GM21447 (cell line): ENCODE results near the gene PDE9A.

Experiments used
- ATAC-seq: cut with Tn5 transposase; IDR thresholded peaks from one replicate; pipeline ENCODE4 v1.9.1; 2021; ENCODE audit not compliant: unreplicated experiment

PDE9A gene

DNA sequence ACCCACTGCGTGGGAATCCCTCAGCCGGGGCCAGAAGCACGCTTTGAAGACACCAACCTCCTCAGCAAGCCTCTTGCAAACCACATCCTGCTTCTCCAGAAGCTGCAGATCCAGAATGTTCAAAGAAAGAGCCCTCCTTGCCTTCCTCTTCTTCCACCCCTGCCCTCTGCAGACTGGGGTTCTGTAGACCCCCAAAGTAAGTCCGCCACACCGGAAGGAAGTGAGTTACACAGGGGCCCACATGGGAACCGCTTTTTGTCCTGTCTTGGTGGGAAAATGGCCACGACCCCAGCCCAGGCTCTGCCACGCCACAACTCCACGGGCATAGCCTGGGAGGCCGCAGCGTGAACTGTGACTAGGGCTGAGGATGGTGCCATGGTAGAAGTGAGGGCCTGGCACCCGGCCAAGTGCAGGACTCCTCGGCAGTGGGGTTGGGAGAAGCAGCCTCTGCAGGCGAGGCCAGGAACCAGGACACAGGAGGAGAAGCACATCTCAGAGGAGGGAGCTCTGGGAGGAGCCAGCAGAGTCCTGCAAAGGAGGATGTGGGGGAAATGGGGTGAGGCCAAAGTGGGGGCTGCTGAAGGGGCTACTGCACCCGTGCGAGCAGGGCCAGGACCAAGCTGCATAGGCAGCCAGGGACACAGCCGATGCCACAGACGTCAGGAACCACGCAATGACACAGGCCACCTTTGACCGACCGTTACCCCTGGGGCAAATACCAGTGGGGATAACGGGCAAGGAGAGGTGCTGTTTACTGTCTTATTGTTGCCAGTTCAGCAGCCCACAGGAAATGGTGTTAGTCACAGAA lies 30.9 kb downstream of the PDE9A start:
- no peak for ATAC-seq

DNA sequence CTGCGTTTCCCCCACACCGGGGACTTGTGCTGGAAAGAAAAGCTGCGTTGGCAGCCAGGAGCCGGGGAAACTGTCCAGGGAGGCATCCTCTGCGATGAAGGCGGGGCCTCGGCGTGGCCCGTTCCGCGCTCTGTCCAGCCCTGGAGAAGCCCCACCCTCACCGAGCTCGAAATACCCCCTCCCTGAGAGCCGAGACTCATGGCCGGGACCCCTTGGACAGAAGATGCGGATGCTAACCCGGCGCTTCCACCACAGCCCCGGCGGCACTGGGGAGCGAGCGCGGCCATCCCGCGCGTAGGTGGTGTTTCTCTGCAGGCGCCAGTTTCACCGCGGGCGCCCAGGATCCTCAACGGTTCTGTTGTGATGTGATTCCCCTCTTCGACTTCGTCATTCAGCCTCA lies 31.6 kb downstream of the PDE9A start:
- no peak for ATAC-seq

DNA sequence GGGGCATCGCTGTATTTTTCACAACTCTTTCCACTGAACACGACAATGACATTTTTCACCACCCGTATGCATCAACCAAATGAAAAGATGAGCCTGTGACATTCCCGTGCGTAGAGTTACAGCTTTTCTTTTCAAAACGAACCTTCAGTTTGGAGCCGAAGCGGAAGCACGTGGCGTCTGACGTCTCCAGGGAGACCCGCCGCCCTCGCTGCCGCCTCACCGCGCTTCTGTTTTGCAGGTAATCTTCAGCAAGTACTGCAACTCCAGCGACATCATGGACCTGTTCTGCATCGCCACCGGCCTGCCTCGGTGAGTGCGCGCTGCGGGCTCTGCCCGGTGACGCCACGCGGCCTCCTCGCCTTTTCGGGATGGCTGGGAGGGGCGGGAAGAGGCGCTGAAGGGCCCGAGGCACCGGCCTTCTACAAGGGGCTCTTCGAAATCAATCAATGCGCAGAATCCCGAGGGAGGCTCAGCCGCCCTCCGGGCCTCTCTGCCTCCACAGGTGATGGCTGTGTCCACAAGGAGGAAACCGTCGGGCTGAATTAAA lies 32.6 kb downstream of the PDE9A start:
- no peak for ATAC-seq

DNA sequence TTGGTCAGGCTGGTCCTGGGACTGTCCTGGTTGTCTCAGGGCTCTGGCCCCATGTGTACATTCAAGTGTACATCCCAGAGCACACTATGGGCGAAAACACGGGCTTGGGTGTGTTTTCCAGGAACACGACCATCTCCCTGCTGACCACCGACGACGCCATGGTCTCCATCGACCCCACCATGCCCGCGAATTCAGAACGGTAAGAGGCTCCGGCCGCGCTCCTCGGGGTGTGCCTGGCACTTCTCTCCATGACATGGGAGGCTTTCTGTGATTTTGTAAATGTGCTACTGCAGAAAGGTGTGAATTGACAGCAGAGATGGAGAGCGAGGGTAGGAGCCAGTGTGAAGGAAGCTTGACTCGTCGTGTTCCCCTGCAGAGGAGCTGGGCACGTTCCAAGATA lies 34.4 kb downstream of the PDE9A start:
- ATAC-seq = no peak

DNA sequence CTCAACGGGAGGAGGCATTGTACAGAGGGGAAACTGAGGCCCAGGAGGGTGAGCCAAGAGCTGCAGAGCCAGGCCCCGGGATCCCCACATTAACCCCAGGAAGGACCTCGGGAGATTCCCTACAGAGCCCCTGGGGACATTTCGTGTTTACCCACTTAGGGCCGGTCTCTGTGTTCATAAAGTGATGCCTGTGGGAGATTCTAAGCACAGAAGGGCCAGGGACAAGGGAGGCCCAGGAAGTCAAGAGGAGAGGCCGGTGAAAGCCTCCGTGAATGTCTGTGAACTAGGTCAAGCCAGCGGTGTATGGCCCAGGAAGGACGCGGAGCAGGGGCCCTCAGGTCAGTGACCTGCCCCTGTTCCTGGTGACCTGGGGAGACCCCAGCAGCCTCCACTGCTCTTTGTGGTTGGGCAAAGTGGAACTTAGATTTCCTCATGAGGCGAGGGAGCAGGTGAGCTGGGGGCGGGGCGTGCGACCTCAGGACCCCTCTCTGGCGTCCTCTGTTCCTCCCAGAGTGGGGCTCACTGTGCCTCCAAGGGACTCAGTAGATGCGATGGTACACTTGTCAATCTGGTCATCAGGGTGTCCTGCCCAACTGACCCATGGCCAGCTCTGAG lies 34.9 kb downstream of the PDE9A start:
- no peak for ATAC-seq

DNA sequence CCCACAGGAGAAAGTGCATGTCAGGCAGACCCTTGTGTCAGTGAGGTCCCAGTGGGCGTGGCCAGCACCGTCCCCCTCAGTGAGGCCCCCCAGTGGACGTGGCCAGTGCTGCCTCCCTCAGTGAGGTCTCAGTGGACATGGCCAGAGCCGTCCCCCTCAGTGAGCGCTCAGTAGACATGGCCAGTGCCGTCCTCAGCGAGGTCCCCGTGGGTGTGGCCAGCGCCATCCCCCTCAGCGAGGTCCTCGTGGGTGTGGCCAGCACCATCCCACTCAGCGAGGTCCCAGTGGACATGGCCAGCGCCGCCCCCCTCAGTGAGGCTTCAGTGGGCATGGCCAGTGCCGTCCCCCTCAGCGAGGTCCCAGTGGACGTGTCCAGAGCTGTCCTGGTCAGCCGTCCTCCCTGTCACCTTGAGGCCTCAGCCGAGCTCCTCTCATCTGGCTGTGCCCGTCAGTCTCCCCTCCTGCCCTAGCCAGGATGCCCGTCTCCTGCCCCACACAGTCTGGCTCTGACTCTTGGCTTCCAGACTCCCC lies 35.5 kb downstream of the PDE9A start:
- no peak for ATAC-seq

DNA sequence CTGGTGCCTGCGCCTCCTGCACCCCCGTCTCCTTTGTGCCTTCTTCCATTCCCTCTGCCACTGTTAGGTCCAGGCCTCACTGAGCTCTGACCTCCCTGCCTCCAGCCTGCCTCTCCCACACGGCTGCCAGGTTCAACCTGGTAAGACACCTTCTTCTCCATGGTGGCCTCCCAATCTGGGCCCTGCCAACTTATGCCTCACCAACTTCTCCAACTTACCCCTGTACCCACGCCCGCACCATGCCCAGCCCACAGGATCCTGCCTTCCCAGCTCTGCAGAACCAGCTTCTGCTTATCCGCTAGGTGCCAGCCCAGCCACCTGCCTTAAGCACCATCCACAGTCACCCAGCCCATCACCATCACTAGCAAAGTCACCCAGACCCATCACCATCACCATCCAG lies 37.2 kb downstream of the PDE9A start:
- no peak for ATAC-seq

DNA sequence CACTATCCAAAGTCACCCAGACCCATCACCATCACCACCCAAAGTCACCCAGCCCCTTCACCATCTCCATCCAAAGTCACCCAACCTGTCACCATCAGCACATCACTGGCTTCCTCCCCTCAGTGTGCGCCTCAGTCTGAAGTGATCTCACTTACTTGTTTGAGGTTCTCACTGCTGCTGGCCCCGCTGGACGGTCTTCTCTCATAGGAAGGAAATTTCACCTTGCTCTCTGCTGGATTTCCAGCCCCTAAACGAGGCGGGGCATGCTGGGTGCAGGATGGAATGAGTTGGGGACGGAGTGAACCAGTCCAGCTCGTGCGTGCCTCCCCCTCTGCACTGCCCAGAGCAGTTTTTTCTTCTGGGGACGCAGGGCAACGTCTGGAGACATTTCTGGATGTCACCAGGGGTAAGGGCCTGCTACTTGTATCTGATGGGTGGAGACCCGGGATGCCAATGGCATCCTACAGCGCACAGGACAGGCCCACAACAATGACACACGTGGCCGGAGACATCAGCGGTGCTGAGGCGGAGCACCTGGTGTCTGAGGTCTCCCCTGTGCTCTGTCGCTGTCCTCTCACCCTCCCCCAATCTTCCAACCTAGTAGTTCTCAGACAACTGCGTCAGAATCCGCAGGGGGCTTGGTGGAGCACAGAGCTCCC lies 38.6 kb downstream of the PDE9A start:
- ATAC-seq = no peak

DNA sequence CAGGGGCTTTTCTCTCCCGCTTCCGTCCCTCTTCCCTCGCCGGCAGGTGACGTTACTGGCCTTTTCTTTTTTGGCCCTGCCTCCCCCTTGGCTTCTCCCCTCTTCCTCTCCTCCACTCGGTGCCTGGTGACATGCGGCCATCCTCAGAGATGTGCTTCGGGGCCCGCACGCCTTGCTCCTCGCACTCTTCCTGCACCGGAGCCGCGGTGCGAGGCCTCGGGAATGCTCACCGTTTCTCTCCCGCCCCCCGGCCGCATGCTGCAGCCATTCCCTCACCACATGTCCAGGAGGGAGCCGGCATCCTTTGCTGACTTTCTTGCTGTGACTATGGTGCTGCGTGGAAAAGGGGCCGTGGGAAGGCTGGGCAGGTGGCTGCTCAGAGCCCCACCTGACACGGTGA lies 39.3 kb downstream of the PDE9A start:
- no peak for ATAC-seq

DNA sequence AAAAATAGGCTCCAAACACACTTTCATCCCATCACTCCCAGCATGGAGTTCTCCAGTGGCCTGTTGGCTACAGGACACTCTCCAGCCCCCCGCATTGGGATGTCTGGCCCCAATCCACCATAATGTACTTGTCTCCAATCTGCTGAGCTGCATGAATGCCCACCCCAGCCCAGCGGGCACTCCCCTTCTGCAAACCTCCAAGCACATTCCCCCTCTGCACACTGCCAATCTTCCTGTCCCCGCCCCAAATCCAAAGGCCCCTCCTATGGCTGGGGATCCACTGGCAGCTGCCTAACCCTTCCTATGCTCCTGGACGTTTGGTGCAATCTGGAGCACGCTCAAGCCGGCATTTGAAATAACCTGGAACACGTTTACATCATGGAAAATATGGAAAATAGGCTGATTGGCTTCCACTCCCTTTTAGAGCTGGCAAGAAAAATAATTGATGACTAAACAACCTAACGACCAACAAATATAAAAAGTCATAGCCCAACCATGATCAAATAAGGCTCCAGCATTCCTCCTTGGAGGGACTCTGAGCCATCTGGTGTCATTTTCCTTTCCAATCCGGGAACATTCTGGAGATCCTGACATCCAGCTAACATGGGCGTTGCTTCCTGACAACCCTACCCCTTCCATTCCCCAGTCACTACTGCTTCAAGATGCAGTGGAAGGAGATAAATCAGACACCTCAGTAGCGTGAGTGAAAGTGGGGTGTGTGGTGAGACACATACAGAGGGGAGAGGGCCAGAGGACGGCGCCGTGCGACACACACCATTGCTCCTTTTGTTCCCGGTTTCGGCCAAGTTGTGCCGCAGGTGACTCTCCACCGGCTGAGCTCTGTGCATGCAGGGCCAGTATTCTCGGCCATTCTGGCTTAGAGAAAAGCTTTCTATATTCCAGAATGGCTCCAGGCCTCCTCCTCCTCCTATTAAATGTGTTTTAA lies 41.6 kb downstream of the PDE9A start:
- ATAC-seq = no peak

DNA sequence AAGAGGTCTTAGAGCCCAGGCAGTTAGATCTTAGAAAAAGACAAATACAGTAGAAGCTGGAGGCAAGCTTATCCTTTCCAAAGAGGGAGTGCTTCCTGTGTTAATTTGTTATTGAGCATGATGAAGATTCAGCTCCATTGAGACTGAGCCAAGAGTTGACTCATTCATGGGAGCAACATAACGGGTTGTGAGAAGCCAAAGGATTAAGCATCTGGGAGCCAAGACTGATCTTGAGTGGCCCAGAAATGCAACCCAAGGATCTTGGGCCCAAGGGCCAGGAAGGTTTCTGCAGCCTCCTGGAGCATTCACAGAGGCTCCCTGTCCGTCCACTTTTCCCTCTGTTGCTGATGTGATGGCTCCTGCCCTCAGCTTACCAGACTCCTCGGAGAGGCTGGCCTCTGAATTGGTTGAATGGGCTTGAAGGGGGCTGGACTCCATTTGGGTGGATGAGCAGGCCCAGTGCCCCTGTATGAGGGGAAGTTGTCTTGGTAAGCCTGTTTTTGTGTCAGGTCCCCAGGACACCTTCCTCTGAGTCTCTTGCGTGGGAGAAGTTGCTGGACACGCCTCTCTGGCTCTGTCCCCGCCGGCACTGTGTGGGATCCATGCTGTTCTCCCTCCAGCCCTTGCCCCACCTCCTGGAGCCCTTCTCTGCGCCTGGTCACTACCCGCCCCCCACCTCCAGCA lies 42.4 kb downstream of the PDE9A start:
- no peak for ATAC-seq

DNA sequence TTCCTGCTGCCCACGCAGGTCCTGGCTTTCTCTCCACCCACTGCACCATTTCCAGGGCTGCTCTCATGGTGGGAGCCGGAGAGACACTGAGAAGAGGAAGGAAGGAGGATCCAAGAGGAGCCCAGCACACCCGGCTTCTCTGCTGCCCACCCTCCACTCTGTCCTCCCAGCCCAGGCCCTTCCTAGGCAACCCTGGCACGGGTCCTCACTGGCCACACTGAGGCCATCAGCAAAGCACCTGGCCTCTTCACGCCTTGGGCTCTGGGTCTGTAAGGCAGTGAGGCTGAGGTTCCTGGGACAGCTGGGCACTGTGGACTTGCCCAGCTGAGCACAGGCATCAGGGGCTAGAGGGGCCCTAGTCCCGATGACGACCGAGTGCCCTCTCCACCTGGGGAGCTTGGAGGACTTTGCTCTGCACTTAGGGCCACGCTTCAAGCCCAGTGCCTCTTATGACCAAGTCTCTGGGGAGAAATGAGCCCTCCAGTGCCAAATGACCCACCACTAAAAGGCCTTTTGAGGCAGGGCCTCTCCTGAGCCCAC lies 43.1 kb downstream of the PDE9A start:
- ATAC-seq = no peak

DNA sequence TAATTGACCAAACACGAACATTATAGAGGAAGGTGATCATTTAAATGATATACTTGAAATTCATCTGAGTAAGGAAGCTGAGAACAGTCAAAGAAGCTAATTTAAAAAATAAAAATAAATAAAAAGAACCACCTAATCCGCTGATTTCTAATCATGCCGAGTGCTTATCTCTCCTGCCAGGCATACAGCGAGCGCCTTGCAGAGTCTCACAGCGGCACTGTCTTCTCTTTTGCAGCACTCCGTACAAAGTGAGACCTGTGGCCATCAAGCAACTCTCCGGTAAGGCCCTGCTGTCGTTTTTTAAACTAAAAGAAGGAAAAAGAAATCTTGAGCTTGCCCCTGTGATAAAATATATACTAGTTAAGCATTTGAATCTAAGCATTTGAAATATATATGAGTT lies 45.3 kb downstream of the PDE9A start:
- no peak for ATAC-seq

DNA sequence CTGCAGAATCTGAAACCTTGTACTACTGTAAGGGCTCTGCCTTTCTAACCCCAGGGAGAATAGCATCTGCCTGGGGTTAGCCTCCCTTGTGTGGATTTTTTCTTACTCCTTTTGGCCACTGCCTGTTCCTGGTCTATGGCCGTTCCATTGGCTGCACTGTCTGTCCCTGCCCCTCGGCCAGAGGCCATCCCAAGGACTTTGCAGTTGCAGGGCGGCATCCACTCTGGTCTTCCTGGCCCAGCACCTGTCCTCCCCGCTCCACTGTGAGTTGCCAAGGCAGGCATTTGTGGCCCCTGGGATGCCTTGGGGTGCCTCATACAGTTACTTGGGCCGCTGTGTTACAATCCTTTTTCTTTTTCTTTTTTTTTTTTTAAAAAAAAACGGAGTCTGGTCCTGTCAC lies 45.8 kb downstream of the PDE9A start:
- no peak for ATAC-seq

DNA sequence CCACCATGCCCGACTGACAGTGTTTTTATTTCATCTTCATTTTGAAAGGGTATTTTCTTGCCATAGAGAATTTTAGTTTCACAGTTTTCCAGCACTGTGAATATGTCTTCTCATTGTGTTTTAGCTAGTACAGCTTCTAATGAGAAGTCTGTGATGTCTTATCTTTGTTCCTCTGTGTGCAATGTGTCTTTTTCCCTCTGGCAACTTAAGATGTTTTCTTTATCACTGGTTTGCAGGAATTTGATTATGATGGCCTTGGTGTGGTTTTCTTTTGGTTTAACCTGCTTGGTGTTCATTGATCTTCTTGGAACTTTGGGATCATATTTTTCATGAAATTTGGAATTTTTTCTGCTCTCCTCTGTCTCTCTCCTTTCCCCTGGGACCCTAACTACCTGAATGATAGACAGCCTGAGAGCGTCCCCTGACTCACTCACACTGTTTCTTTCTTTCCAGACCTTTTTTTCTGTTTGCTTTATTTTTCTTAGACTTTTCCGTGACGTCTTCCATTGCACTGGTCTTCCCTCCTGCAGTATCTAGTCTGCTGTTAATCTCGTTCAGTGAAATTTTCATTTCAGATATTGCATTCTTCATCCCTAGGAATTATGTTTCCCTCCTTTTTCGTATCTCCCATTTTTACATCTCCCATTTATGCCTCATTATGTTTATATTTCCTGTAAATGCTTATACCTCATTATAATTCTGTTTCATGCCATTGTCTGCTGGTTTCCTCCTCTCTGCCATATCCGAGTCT lies 48.5 kb downstream of the PDE9A start:
- ATAC-seq = no peak

DNA sequence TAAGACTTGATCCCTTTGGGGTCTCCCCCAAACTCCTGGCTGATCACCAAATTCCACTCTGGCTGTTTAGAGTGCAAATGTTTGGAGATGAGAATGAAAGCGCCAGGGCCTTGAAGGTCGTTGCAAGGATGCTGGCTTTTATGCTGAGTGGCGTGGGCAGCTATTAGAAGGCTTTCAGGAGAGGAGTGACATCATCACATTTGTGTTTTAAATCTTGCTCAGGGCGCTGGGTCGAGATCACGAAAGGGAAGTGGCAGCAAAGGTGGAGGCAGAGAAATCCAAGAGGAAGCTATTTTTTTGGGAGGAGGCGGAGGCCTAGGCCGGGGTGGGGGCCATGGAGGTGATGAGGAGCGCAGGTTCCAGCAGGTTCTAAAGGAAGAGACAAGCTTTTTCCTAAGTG lies 49.3 kb downstream of the PDE9A start:
- no peak for ATAC-seq

DNA sequence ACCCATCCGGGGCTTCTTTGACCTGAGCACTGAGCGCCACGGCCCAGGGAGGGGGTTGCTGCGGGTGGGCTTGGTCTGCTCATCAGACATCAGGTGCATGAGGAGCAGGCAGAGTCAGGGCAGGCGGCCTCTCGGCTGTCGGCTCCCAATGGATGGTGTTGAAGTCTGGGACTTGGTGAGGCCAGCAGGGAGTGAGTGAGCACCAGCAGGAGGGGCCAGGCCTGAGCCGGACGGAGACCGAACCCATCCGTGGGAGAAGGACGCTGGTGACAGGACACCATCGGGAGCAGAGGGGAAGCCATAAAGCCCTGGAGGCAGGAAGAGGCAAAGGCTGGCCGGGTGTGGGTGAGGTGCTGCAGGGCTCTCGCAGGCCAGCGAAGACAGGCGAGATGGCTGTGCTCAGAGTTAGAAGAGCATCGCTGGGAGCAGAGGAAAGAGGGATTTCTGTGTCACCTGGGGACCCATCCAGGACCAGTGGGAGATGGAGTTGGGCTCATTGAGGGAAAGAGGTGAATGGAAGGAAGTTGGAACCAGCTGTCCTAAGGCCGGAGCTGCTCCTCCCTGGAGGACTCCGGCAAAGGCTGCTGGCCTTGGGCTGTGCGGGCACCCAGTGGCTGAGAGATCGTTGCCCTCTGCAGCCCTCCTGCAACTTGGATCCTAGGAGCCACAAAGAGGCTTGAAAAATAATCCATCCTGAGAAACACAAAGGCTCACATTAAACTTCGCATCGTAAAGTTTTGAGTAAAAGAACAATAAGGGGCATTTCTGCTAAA lies 49.9 kb downstream of the PDE9A start:
- no peak for ATAC-seq

DNA sequence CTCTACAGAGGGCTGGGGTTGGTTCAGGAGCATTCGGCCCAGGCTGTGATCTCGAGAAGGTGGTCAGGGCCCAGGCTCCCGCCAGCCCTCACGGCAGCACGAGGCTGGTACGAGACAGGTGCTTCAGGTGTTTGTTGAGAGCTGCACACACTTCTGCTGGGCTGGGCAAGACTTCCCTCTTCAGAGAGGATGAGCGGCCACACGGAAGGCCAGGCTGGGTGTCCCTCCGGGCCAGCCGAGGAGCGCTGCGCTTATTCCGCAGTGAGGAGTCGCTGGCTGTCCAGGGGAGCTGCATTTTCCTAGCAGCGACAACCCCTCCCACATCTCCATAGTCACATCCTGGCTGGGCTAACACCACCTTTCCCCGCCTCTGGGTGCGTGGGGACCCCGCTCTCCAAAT lies 50.5 kb downstream of the PDE9A start:
- ATAC-seq = no peak
